ENCODE data around the gene MRI1. TPM values are rescaled to one million over a fixed set of nuclear protein-coding genes. Genes with fewer than 3 reads are reported as not detected.

MRI1 gene
- total RNA-seq, result 22.5 and 26.3 TPM in 2 replicates

DNA sequence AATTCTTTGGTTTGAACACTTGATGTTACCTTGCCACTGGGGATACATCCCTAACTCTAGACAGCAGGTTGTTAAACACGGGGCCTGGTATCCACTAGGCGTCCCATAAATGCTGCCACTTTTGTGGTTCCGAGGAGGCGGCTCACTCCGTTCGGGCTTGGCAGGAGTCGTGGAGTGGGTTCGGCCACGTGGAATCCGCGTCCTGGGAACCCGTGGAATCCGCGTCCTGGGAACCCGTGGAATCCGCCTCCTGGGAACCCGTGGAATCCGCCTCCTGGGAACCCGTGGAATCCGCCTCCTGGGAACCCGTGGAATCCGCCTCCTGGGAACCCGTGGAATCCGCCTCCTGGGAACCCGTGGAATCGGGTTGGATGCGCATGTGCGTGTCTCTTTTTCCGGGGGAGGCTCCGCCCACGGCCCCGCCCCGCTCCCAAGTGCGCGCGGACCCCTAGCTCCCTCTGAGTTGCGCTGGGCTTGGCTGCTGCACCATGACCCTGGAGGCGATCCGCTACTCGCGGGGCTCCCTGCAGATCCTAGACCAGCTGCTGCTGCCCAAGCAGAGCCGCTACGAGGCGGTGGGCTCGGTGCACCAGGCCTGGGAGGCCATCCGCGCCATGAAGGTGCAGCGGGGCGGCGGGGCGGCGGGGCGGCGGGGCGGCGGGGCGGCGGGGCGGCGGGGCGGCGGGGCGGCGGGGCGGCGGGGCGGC is at the start of gene MRI1:
MRI1 (plus strand) TSS at position 422 of the 707 bp plus-strand sequence; CDS start at position 489, 67 bp downstream.

DNA sequence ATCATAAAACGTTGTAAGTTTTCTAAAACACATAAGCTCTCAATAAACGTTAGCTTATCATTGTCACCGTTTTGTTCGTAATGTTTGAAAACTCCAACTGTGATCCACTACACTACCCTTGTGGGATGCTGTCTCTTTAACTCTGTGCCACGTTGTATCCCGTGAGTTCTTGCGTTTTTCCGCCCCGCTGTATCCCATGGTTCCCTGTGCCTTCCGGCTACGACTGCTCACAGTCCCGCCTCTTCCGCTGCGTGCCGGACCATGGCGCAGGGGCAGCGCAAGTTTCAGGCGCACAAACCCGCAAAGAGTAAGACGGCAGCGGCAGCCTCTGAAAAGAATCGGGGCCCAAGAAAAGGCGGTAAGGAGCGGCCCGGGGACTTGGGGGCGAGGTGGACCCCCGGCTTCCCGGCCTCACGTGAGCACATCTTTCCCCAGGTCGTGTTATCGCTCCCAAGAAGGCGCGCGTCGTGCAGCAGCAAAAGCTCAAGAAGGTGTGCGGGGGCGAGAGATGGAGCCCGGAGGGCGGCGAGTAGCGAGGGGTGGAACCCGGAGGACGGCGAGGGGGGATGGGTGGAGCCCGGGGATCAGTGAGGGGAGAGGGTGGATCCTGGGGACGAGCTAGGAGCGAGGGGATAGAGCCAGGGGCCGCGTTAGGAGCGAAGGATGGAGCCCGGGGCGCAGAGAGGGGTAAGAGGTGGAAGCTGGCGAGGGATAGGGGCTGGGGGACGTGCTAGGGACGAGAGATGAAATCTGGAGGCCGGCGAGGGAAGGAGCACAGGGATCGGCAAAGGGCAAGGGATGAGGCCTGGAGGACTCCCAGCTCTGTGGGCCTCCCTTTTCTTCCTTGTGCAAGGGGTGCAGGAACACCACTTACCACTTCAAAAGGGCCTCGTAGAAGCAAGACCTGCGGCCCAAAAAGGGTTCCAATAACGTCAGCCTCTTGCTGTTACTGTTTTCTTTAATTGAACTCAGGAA is 10.2 kb downstream of the MRI1 start, which contains the start of gene C19orf53:
C19orf53 (plus strand) TSS at position 240 of the 975 bp plus-strand sequence; CDS start at position 262, 22 bp downstream.

DNA sequence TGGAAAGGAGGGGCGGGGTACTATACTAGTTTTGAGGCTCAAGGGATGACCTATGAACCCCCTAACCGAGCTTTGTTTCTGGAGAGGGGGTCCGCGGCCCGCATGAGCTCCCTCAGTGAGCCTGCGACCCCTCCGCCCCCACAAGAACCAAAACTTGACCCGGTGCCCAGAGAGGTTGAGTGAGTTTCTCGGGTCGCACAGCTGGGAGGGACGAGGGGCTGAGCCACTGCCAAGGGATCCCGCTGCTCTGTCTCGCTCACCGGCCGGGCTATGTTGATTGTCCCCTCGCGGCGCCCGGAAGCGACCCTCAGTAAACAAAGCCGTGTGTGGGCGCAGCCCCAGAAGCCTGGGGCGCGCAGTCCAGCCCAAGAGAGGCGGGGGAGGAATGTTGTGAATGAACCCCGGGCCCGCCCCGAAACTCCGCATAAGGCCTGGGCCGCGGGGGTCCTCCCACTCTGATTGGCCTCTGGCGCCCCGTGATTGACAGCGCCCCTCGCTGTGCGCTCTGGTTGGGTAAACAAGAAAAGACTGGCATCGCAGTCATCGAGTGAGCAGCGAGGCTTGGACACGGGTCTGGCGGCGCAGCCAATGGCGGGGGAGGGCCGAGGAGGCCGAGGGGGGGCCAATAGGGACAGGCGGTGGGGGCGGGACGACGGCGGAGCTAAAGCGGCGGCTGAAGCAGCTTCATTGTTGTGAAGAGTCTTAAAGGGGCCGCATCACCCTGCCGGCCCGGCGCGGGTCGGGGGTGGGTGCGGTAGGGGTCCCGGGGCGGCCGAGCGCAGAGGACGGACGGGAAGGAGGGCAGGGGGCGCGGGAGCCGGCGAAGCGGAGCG is 30.7 kb downstream of the MRI1 start, which contains the start of gene ZSWIM4:
ZSWIM4 (plus strand) TSS at position 687 of the 833 bp plus-strand sequence. CDS start 206 bp downstream, outside the sequence.

Small RNAs within 50 kb of the gene (small RNA-seq; reads per million reads assigned to genes)
- not detected for gene RN7SL619P

Other genes starting within 250 kb of the MRI1 start
- 30.0 and 42.6 TPM in 2 replicates for gene C19orf53, start 9.9 kb downstream of the MRI1 start, total RNA-seq
- gene ZSWIM4, start 30.9 kb downstream of the MRI1 start, total RNA-seq, result 8.4 and 11.4 TPM in 2 replicates
- 0.49 TPM in 1 of 2 replicates, not detected in the other for gene NANOS3, start 112.6 kb downstream of the MRI1 start, total RNA-seq
- gene BRME1, start 141.6 kb downstream of the MRI1 start, total RNA-seq, result 0.36 and 0.97 TPM in 2 replicates
- 24.7 and 26.8 TPM in 2 replicates for gene CC2D1A, start 141.7 kb downstream of the MRI1 start, total RNA-seq
- 7.2 and 11.5 TPM in 2 replicates for gene PODNL1, start 173.9 kb downstream of the MRI1 start, total RNA-seq
- 12.8 and 14.3 TPM in 2 replicates for gene DCAF15, start 188.0 kb downstream of the MRI1 start, total RNA-seq
- gene RFX1, start 241.8 kb downstream of the MRI1 start, total RNA-seq, result 3.2 TPM in 2 replicates